ENCODE data around the gene PYGO2.

PYGO2 gene

DNA sequence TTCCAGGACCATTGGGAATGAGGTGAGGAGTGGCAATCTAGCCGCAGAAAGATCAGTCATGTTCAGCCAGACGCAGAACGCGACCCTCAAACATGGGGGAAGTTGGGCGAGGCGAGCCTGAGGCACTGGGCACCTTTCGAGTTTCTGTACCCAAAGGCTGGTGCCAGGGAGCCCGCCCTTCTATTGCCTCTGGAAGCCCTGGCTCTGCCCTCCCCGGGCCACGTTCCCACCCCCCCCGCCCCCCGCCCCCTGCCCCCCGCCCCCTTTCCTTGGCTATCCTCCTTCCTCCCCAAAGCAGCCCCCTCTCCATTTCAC lies 38.8 kb upstream of the PYGO2 start:
- Histone ChIP-seq H3K4me3 (ENCODE audit: control insufficient read depth in 1 of 7, extremely low read depth in 1 of 7, insufficient read depth in 4 of 7, low read depth in 2 of 7, low read length in 6 of 7) (peak overlapping the region; percentile 54 to 95 (median 72)), H3K36me3 (ENCODE audit: control insufficient read depth in 4 of 4, insufficient read depth in 4 of 4, low read length in 3 of 4) (no peaks in the 10 kb centered on the region), H3K9me3 (ENCODE audit: control extremely low read depth in 1 of 5, control insufficient read depth in 4 of 5, insufficient read depth in 2 of 5, low read depth in 1 of 5, low read length in 4 of 5) (no peaks in the 10 kb centered on the region), H3K27ac (ENCODE audit: insufficient read depth in 1 of 2, low read depth in 1 of 2, low read length in 2 of 2, poor library complexity in 1 of 2, severe bottlenecking in 2 of 2) (peak overlapping the region in 1 of 2 experiments; percentile 83), H3K27me3 (replicated peaks in 2 of 5; ENCODE audit: control insufficient read depth in 4 of 5, insufficient read depth in 5 of 5, low read length in 4 of 5) (no peaks in the 10 kb centered on the region), H3K4me1 (ENCODE audit: control extremely low read depth in 1 of 4, control insufficient read depth in 4 of 4, insufficient read depth in 4 of 4, low read length in 3 of 4) (peaks cover 15 to 88% (median 84%) of the 10 kb centered on the region in 4 experiments)
- ChIA-PET CTCF (interaction anchor here (0.8 to 14.0 kb wide), 8 partner anchors 17 to 81 kb away, joined by 3 to 320 read pairs (median 6); partner anchors contain the start of genes CKS1B, FLAD1, PBXIP1 and PYGO2), POLR2A (interaction anchor here (0.6 to 1.8 kb wide), 3 partner anchors 12 to 28 kb away, joined by 3 to 6 read pairs (median 4); no protein-coding TSS in a partner anchor)
- DNase-seq = peak in 2 of 3 donors; percentile 65 to 74
- WGBS (ENCODE audit: insufficient coverage) = 0% methylated on average over 7 of the region's 13 CpGs

- WGBS (ENCODE audit: insufficient coverage) = under 1% methylated on average over 34 of the region's 50 CpGs
- H3K27ac ChIP-seq (ENCODE audit: insufficient read depth in 1 of 2, low read depth in 1 of 2, low read length in 2 of 2, poor library complexity in 1 of 2, severe bottlenecking in 2 of 2) = peak overlapping the region in 1 of 2 experiments; percentile 79
- peaks cover 14 to 86% (median 83%) of the 10 kb centered on the region in 4 experiments for H3K4me1 ChIP-seq (ENCODE audit: control extremely low read depth in 1 of 4, control insufficient read depth in 4 of 4, insufficient read depth in 4 of 4, low read length in 3 of 4)
- DNase-seq = peak in 2 of 3 donors; percentile 50 to 61
- H3K4me3 ChIP-seq (ENCODE audit: control insufficient read depth in 1 of 7, extremely low read depth in 1 of 7, insufficient read depth in 4 of 7, low read depth in 2 of 7, low read length in 6 of 7) = peak overlapping the region; percentile 16 to 95 (median 72)
- H3K36me3 ChIP-seq (ENCODE audit: control insufficient read depth in 4 of 4, insufficient read depth in 4 of 4, low read length in 3 of 4) = no peaks in the 10 kb centered on the region
- no peaks in the 10 kb centered on the region for H3K27me3 ChIP-seq (replicated peaks in 2 of 5; ENCODE audit: control insufficient read depth in 4 of 5, insufficient read depth in 5 of 5, low read length in 4 of 5)
- ChIA-PET POLR2A (interaction anchor here (0.6 to 1.8 kb wide), 5 partner anchors 13 to 47 kb away, joined by 3 to 6 read pairs (median 4); partner anchors contain the start of gene PYGO2), CTCF (interaction anchor here (0.8 to 14.0 kb wide), 13 partner anchors 10 to 81 kb away, joined by 3 to 320 read pairs (median 5); partner anchors contain the start of genes CKS1B, FLAD1, PBXIP1 and PYGO2)
- no peaks in the 10 kb centered on the region for H3K9me3 ChIP-seq (ENCODE audit: control extremely low read depth in 1 of 5, control insufficient read depth in 4 of 5, insufficient read depth in 2 of 5, low read depth in 1 of 5, low read length in 4 of 5)
Measured at GRCh38 chr1:154999571-155000410, 38.2 kb upstream of the PYGO2 start.

- peak overlapping the region in 1 of 2 experiments; percentile 49 for H3K27ac ChIP-seq (ENCODE audit: insufficient read depth in 1 of 2, low read depth in 1 of 2, low read length in 2 of 2, poor library complexity in 1 of 2, severe bottlenecking in 2 of 2)
- CTCF ChIA-PET = interaction anchor here (0.7 to 14.0 kb wide), 15 partner anchors 9 to 215 kb away, joined by 3 to 320 read pairs (median 4); partner anchors contain the start of genes CKS1B, FLAD1, PBXIP1 and PYGO2
- H3K27me3 ChIP-seq (replicated peaks in 2 of 5; ENCODE audit: control insufficient read depth in 4 of 5, insufficient read depth in 5 of 5, low read length in 4 of 5) = no peaks in the 10 kb centered on the region
- peaks cover 9 to 86% (median 82%) of the 10 kb centered on the region in 4 experiments for H3K4me1 ChIP-seq (ENCODE audit: control extremely low read depth in 1 of 4, control insufficient read depth in 4 of 4, insufficient read depth in 4 of 4, low read length in 3 of 4)
- POLR2A ChIA-PET = interaction anchor here (1.0 to 1.8 kb wide), 2 partner anchors 25 to 38 kb away, joined by 3 to 6 read pairs; partner anchors contain the start of gene PYGO2
- 9% methylated on average over 20 of the region's 40 CpGs for WGBS (ENCODE audit: insufficient coverage)
- peak overlapping the region in 6 of 7 experiments; percentile 38 to 95 (median 62) for H3K4me3 ChIP-seq (ENCODE audit: control insufficient read depth in 1 of 7, extremely low read depth in 1 of 7, insufficient read depth in 4 of 7, low read depth in 2 of 7, low read length in 6 of 7)
- H3K36me3 ChIP-seq (ENCODE audit: control insufficient read depth in 4 of 4, insufficient read depth in 4 of 4, low read length in 3 of 4) = no peaks in the 10 kb centered on the region
- peak; percentile 74 to 76 (median 75) for DNase-seq
- no peaks in the 10 kb centered on the region for H3K9me3 ChIP-seq (ENCODE audit: control extremely low read depth in 1 of 5, control insufficient read depth in 4 of 5, insufficient read depth in 2 of 5, low read depth in 1 of 5, low read length in 4 of 5)
Measured at GRCh38 chr1:154998818-154999570, 37.4 kb upstream of the PYGO2 start.

DNA sequence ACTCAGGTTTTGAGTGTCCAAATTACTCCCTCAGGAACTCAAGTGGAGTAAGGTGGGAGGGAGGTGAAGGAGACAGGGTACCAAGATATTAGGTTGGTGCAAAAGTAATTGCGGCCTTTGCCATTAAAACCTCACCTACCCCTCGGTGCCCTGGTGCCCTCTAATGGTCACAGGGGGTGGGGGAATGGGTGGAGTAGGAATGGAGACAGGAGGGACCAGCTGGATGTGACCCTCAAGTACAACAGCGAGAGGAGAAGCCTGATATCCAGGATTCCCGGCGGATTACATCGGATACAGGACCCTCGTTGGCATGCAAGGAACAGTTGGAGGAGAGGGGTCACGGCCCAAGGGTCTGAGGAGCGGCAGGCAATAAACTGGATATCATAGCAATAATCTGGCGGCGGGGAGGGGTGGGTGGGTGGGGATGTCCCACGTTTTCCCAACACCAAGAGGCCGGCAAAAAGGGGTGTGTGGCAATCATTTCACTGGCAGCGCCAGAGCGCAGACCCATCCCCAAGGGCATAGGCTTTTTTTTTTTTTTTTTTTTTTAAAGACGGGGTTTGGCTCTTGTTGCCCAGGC lies 36.7 kb upstream of the PYGO2 start:
- POLR2A ChIA-PET = interaction anchor here (1.8 kb wide), 1 partner anchor 25 kb away, joined by 6 read pairs; no protein-coding TSS in a partner anchor
- no peak for DNase-seq
- CTCF ChIA-PET = interaction anchor here (0.7 to 14.0 kb wide), 13 partner anchors 8 to 215 kb away, joined by 3 to 320 read pairs (median 6); partner anchors contain the start of genes CKS1B, FLAD1, PBXIP1 and PYGO2
- H3K9me3 ChIP-seq (ENCODE audit: control extremely low read depth in 1 of 5, control insufficient read depth in 4 of 5, insufficient read depth in 2 of 5, low read depth in 1 of 5, low read length in 4 of 5) = no peaks in the 10 kb centered on the region
- H3K4me3 ChIP-seq (ENCODE audit: control insufficient read depth in 1 of 7, extremely low read depth in 1 of 7, insufficient read depth in 4 of 7, low read depth in 2 of 7, low read length in 6 of 7) = no peak overlapping the region
- no peaks in the 10 kb centered on the region for H3K27me3 ChIP-seq (replicated peaks in 2 of 5; ENCODE audit: control insufficient read depth in 4 of 5, insufficient read depth in 5 of 5, low read length in 4 of 5)
- peaks cover 9 to 82% (median 76%) of the 10 kb centered on the region in 4 experiments for H3K4me1 ChIP-seq (ENCODE audit: control extremely low read depth in 1 of 4, control insufficient read depth in 4 of 4, insufficient read depth in 4 of 4, low read length in 3 of 4)
- H3K36me3 ChIP-seq (ENCODE audit: control insufficient read depth in 4 of 4, insufficient read depth in 4 of 4, low read length in 3 of 4) = no peaks in the 10 kb centered on the region
- H3K27ac ChIP-seq (ENCODE audit: insufficient read depth in 1 of 2, low read depth in 1 of 2, low read length in 2 of 2, poor library complexity in 1 of 2, severe bottlenecking in 2 of 2) = no peak overlapping the region
- WGBS (ENCODE audit: insufficient coverage) = 85% methylated on average over 9 of the region's 16 CpGs

DNA sequence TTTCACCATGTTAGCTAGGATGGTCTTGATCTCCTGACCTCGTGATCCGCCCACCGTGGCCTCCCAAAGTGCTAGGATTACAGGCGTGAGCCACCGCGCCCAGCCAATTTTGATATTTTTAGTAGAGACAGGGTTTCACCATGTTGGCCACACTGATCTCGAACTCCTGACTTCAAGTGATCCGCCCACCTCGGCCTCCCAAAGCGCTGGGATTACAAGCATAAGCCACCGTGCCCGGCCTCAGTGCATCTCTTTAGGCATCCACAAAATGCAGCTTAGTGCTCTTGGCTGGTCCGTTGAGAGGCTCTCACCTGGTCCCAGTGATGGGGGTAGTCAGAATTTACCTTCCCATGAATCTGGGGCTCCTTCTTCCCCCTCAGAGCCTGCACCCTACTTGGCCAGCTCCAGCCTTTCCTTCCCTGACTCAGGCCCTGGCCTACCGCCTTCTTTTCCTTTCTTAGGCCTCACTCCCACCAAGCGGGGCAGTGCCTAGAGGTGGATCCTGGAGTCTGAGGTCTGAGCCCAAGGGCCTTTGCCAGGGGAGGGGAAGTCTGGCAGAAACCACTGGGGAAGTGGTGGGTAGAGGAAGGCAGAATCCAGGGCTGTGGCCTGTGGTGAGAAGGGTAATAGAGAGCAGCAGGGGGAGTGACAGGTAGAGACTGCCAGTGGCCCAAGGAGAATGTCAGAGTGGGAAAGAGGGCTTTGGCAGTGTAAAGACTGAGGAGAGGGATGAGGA lies 35.6 kb upstream of the PYGO2 start:
- peak; percentile 71 to 84 (median 82) for DNase-seq
- Histone ChIP-seq H3K4me3 (ENCODE audit: control insufficient read depth in 1 of 7, extremely low read depth in 1 of 7, insufficient read depth in 4 of 7, low read depth in 2 of 7, low read length in 6 of 7) (peak overlapping the region in 2 of 7 experiments; percentile 28), H3K27me3 (replicated peaks in 2 of 5; ENCODE audit: control insufficient read depth in 4 of 5, insufficient read depth in 5 of 5, low read length in 4 of 5) (no peaks in the 10 kb centered on the region), H3K27ac (ENCODE audit: insufficient read depth in 1 of 2, low read depth in 1 of 2, low read length in 2 of 2, poor library complexity in 1 of 2, severe bottlenecking in 2 of 2) (no peak overlapping the region), H3K36me3 (ENCODE audit: control insufficient read depth in 4 of 4, insufficient read depth in 4 of 4, low read length in 3 of 4) (peaks cover 0 to 7% (median 3%) of the 10 kb centered on the region in 4 experiments), H3K4me1 (ENCODE audit: control extremely low read depth in 1 of 4, control insufficient read depth in 4 of 4, insufficient read depth in 4 of 4, low read length in 3 of 4) (peaks cover 7 to 83% (median 73%) of the 10 kb centered on the region in 4 experiments), H3K9me3 (ENCODE audit: control extremely low read depth in 1 of 5, control insufficient read depth in 4 of 5, insufficient read depth in 2 of 5, low read depth in 1 of 5, low read length in 4 of 5) (no peaks in the 10 kb centered on the region)
- CTCF ChIA-PET = interaction anchor here (1.0 to 14.0 kb wide), 11 partner anchors 11 to 63 kb away, joined by 3 to 320 read pairs (median 5); partner anchors contain the start of genes CKS1B, FLAD1, PBXIP1 and PYGO2
- WGBS (ENCODE audit: insufficient coverage) = 76% methylated on average over 13 of the region's 15 CpGs
- POLR2A ChIA-PET = interaction anchor here (0.5 to 1.3 kb wide), 2 partner anchors 36 to 129 kb away, joined by 3 to 4 read pairs; partner anchors contain the start of gene PYGO2

Measured in common myeloid progenitor, CD34-positive (primary cell).